Mucosa of rectum (tissue), 2 donors: ENCODE data around the gene SLC18B1.
A peak's percentile ranks its signal among the peaks of the same experiment; 100 is the strongest.

Source experiments
- H3K27ac ChIP-seq, 2 donors: one replicate each; pipeline ENCODE4 v1.7.0; 2013; ENCODE audit warnings: inconsistent platforms in 2 of 2, low read depth in 2 of 2, low read length in 2 of 2
- H3K27me3 ChIP-seq, 2 donors: one replicate each; pipeline ENCODE4 v1.7.0; 2013; ENCODE audit warnings: low read length in 2 of 2; ENCODE audit not compliant: control insufficient read depth in 2 of 2, insufficient read depth in 2 of 2
- H3K36me3 ChIP-seq, 2 donors: one replicate each; pipeline ENCODE4 v1.7.0; 2013; ENCODE audit warnings: low read length in 2 of 2; ENCODE audit not compliant: control insufficient read depth in 2 of 2, insufficient read depth in 2 of 2
- H3K4me1 ChIP-seq, 2 donors: one replicate each; pipeline ENCODE4 v1.7.0; 2013; ENCODE audit warnings: low read length in 2 of 2, mild to moderate bottlenecking in 1 of 2; ENCODE audit not compliant: control insufficient read depth in 2 of 2, insufficient read depth in 2 of 2
- H3K4me3 ChIP-seq, 2 donors: one replicate each; pipeline ENCODE4 v1.7.0; 2013; ENCODE audit warnings: low read length in 2 of 2
- H3K9ac ChIP-seq, 2 donors: one replicate each; pipeline ENCODE4 v1.7.0; 2013; ENCODE audit warnings: low read length in 2 of 2, low read depth in 1 of 2, mild to moderate bottlenecking in 1 of 2
- H3K9me3 ChIP-seq, 2 donors: one replicate each; pipeline ENCODE4 v1.7.0; 2013; ENCODE audit warnings: low read length in 2 of 2; ENCODE audit not compliant: control insufficient read depth in 2 of 2
- donor health status: healthy.
- donor health status: Normal muscosa, but diverticular disease.

SLC18B1 gene

GRCh38 chr6:132817554-132818403, 19.3 kb upstream of the SLC18B1 start:
- H3K36me3 ChIP-seq, result peaks cover 36 to 40% of the 10 kb centered on the region in 2 donors
- peaks cover 17 to 19% of the 10 kb centered on the region in 2 donors for H3K4me1 ChIP-seq
- H3K9ac ChIP-seq, result no peak overlapping the region
- H3K27ac ChIP-seq, result no peak overlapping the region
- H3K27me3 ChIP-seq, result no peaks in the 10 kb centered on the region
- H3K4me3 ChIP-seq, result no peak overlapping the region
- H3K9me3 ChIP-seq, result no peaks in the 10 kb centered on the region

- peak overlapping the region in 1 of 2 donors; percentile 8 for H3K9ac ChIP-seq
- H3K9me3 ChIP-seq, result no peaks in the 10 kb centered on the region
- H3K4me1 ChIP-seq, result peaks cover 19 to 22% of the 10 kb centered on the region in 2 donors
- H3K36me3 ChIP-seq, result peaks cover 36 to 40% of the 10 kb centered on the region in 2 donors
- peak overlapping the region in 1 of 2 donors; percentile 100 for H3K4me3 ChIP-seq
- no peak overlapping the region for H3K27ac ChIP-seq
- H3K27me3 ChIP-seq, result no peaks in the 10 kb centered on the region
These were observed 18.2 kb upstream of the SLC18B1 start for GRCh38 chr6:132816660-132817059.

GRCh38 chr6:132814716-132815570, 16.5 kb upstream of the SLC18B1 start:
- Histone ChIP-seq H3K9me3 (no peaks in the 10 kb centered on the region), H3K4me1 (peaks cover 19 to 22% of the 10 kb centered on the region in 2 donors), H3K4me3 (peak overlapping the region; percentile 81 to 100), H3K27me3 (no peaks in the 10 kb centered on the region), H3K27ac (peak overlapping the region; percentile 53 to 70), H3K9ac (peak overlapping the region; percentile 84 to 95), H3K36me3 (peaks cover 36 to 40% of the 10 kb centered on the region in 2 donors)

- H3K9me3 ChIP-seq, result no peaks in the 10 kb centered on the region
- peak overlapping the region; percentile 81 to 100 for H3K4me3 ChIP-seq
- peaks cover 19 to 22% of the 10 kb centered on the region in 2 donors for H3K4me1 ChIP-seq
- H3K9ac ChIP-seq, result peak overlapping the region; percentile 89 to 97
- peaks cover 25 to 26% of the 10 kb centered on the region in 2 donors for H3K36me3 ChIP-seq
- peak overlapping the region; percentile 95 to 96 for H3K27ac ChIP-seq
- H3K27me3 ChIP-seq, result no peaks in the 10 kb centered on the region
These were observed 14.9 kb upstream of the SLC18B1 start for GRCh38 chr6:132813173-132813856.

- Histone ChIP-seq H3K4me3 (peak overlapping the region; percentile 81 to 100), H3K27ac (peak overlapping the region; percentile 95 to 96), H3K9ac (peak overlapping the region; percentile 89 to 97), H3K27me3 (no peaks in the 10 kb centered on the region), H3K4me1 (peaks cover 19 to 22% of the 10 kb centered on the region in 2 donors), H3K36me3 (peaks cover 20 to 21% of the 10 kb centered on the region in 2 donors), H3K9me3 (no peaks in the 10 kb centered on the region)
These were observed 14.3 kb upstream of the SLC18B1 start for GRCh38 chr6:132812756-132813172.

GRCh38 chr6:132812255-132812732, 13.9 kb upstream of the SLC18B1 start:
- no peaks in the 10 kb centered on the region for H3K9me3 ChIP-seq
- no peaks in the 10 kb centered on the region for H3K27me3 ChIP-seq
- peak overlapping the region; percentile 81 to 100 for H3K4me3 ChIP-seq
- peaks cover 15 to 16% of the 10 kb centered on the region in 2 donors for H3K36me3 ChIP-seq
- peak overlapping the region; percentile 95 to 96 for H3K27ac ChIP-seq
- H3K4me1 ChIP-seq, result peaks cover 19 to 22% of the 10 kb centered on the region in 2 donors
- peak overlapping the region; percentile 73 to 89 for H3K9ac ChIP-seq

GRCh38 chr6:132811276-132811675, 12.8 kb upstream of the SLC18B1 start:
- Histone ChIP-seq H3K27ac (no peak overlapping the region), H3K9ac (no peak overlapping the region), H3K36me3 (peaks cover 5 to 6% of the 10 kb centered on the region in 2 donors), H3K4me1 (peaks cover 15 to 16% of the 10 kb centered on the region in 2 donors), H3K9me3 (no peaks in the 10 kb centered on the region), H3K4me3 (no peak overlapping the region), H3K27me3 (no peaks in the 10 kb centered on the region)

GRCh38 chr6:132805548-132805947, 7.1 kb upstream of the SLC18B1 start:
- H3K9me3 ChIP-seq, result no peaks in the 10 kb centered on the region
- no peak overlapping the region for H3K9ac ChIP-seq
- no peaks in the 10 kb centered on the region for H3K27me3 ChIP-seq
- no peaks in the 10 kb centered on the region for H3K36me3 ChIP-seq
- H3K4me3 ChIP-seq, result no peak overlapping the region
- no peak overlapping the region for H3K27ac ChIP-seq
- no peaks in the 10 kb centered on the region for H3K4me1 ChIP-seq

GRCh38 chr6:132804251-132804650, 5.8 kb upstream of the SLC18B1 start:
- Histone ChIP-seq H3K4me3 (no peak overlapping the region), H3K9ac (no peak overlapping the region), H3K36me3 (no peaks in the 10 kb centered on the region), H3K9me3 (no peaks in the 10 kb centered on the region), H3K27me3 (no peaks in the 10 kb centered on the region), H3K27ac (no peak overlapping the region), H3K4me1 (no peaks in the 10 kb centered on the region)
